Thyroid gland (tissue), 4 donors: Measurements from ENCODE around the gene FOXJ3. TPM values are rescaled to one million over a fixed set of nuclear protein-coding genes. Genes with fewer than 3 reads are reported as not detected.

ENCODE experiments used
- DNase-seq, 2 donors: peaks; one replicate each; pipeline ENCODE4 v3.0.0-alpha.2; 2019
- H3K27ac ChIP-seq, 3 donors: fragments of 200-600 bp; sonication (generic); 1 replicate in 2 of 3; 2 replicates in 1 of 3; pipeline ENCODE4 v1.5.1; 2016 to 2019; ENCODE audit warnings: mild to moderate bottlenecking in 1 of 3, moderate library complexity in 1 of 3
- H3K27me3 ChIP-seq: fragments of 200-600 bp; sonication (generic); one replicate; pipeline ENCODE4 v1.5.1; 2019
- H3K36me3 ChIP-seq, 2 donors: fragments of 200-600 bp; sonication (generic); one replicate each; pipeline ENCODE4 v1.5.1; 2016 to 2019
- H3K4me1 ChIP-seq, 2 donors: fragments of 200-600 bp; sonication (generic); one replicate each; pipeline ENCODE4 v1.5.1; 2017 to 2019
- H3K4me3 ChIP-seq, 3 donors: fragments of 200-600 bp; sonication (generic); replicated peaks in 1 of 3; 1 replicate in 2 of 3; 2 replicates in 1 of 3; pipeline ENCODE4 v1.5.1; 2016; ENCODE audit warnings: mild to moderate bottlenecking in 1 of 3
- H3K9me3 ChIP-seq: fragments of 200-600 bp; sonication (generic); one replicate; pipeline ENCODE4 v1.5.1; 2017
- CTCF ChIP-seq, 6 experiments: fragments of 200-600 bp in 3 of 6; fragments of 450-650 bp in 3 of 6; sonication (generic) in 3 of 6; IDR thresholded peaks; one replicate each; pipeline ENCODE4 v1.5.1; 2016 to 2019; ENCODE audit warnings: antibody characterized with exemption in 6 of 6, mild to moderate bottlenecking in 2 of 6, inconsistent platforms in 1 of 6, moderate library complexity in 1 of 6
- POLR2A ChIP-seq, 2 donors: fragments of 450-650 bp; IDR thresholded peaks; one replicate each; pipeline ENCODE4 v1.6.1; 2017; ENCODE audit warnings: antibody characterized with exemption in 2 of 2, mild to moderate bottlenecking in 2 of 2, moderate library complexity in 1 of 2
- WGBS, 2 donors: methylation state at CpG; one replicate each; pipeline ENCODE4 v1.1.5; 2017; 5-methylcytosine and 5-hydroxymethylcytosine counted together
- intact Hi-C: fragments of 100-400 bp; cut with DNase I; formaldehyde crosslinking; loops from one replicate; pipeline ENCODE4 v1.15.1; 2023
- total RNA-seq, 4 donors: library from RNA; depleted of rRNA; stranded (reverse); fragments of >200 nt; gene quantifications; one replicate each; pipeline ENCODE4 v1.2.3, GENCODE V29; 2016

FOXJ3 gene
- total RNA-seq, 4 donors from 2014 or later: 55.4 to 87.5 (median 81.0) TPM

- DNase-seq: no peak
- H3K27me3 ChIP-seq: no peaks in the 10 kb centered on the region
- 94 to 100% methylated on average over 3 of the region's 3 CpGs for WGBS, 2 donors
- no peak overlapping the region for H3K4me3 ChIP-seq
- intact Hi-C loops: loop anchor here (10.0 kb wide), 1 partner anchor 584 kb away; no protein-coding TSS in a partner anchor
- H3K4me1 ChIP-seq: peaks cover 26 to 55% of the 10 kb centered on the region in 2 donors
- no peaks in the 10 kb centered on the region for H3K9me3 ChIP-seq
- H3K36me3 ChIP-seq: no peaks in the 10 kb centered on the region
- TF ChIP-seq CTCF (IDR thresholded peaks at IDR 0.05): no peak
- TF ChIP-seq POLR2A (IDR thresholded peaks at IDR 0.05): no peak
- H3K27ac ChIP-seq: no peak overlapping the region
These were observed 166.3 kb downstream of the FOXJ3 start for GRCh38 chr1:42168763-42169162.

- H3K4me1 ChIP-seq: peaks cover 23 to 50% of the 10 kb centered on the region in 2 donors
- H3K36me3 ChIP-seq: no peaks in the 10 kb centered on the region
- WGBS, 2 donors: 73 to 86% methylated on average over 1 of the region's 1 CpG
- TF ChIP-seq POLR2A (IDR thresholded peaks at IDR 0.05) (no peak), CTCF (IDR thresholded peaks at IDR 0.05) (no peak)
- H3K27me3 ChIP-seq: no peaks in the 10 kb centered on the region
- no peak overlapping the region for H3K4me3 ChIP-seq
- no peaks in the 10 kb centered on the region for H3K9me3 ChIP-seq
- DNase-seq: no peak
- H3K27ac ChIP-seq: no peak overlapping the region
- intact Hi-C loops: loop anchor here (10.0 kb wide), 1 partner anchor 584 kb away; no protein-coding TSS in a partner anchor
These were observed 166.7 kb downstream of the FOXJ3 start for GRCh38 chr1:42168391-42168670.

- H3K27me3 ChIP-seq: no peaks in the 10 kb centered on the region
- H3K36me3 ChIP-seq: no peaks in the 10 kb centered on the region
- 86 to 88% methylated on average over 21 of the region's 21 CpGs for WGBS, 2 donors
- no peak overlapping the region for H3K27ac ChIP-seq
- no peaks in the 10 kb centered on the region for H3K9me3 ChIP-seq
- intact Hi-C loops: loop anchor here (10.0 kb wide), 1 partner anchor 583 kb away; no protein-coding TSS in a partner anchor
- no peak for TF ChIP-seq POLR2A (IDR thresholded peaks at IDR 0.05)
- TF ChIP-seq CTCF (IDR thresholded peaks at IDR 0.05): no peak
- DNase-seq: no peak
- H3K4me3 ChIP-seq: no peak overlapping the region
- peaks cover 18 to 45% of the 10 kb centered on the region in 2 donors for H3K4me1 ChIP-seq
These were observed 167.2 kb downstream of the FOXJ3 start for GRCh38 chr1:42167611-42168390.

- Histone ChIP-seq H3K27ac (peak overlapping the region in 1 of 3 donors; percentile 65), H3K4me1 (peaks cover 12 to 36% of the 10 kb centered on the region in 2 donors), H3K9me3 (no peaks in the 10 kb centered on the region), H3K27me3 (no peaks in the 10 kb centered on the region), H3K36me3 (no peaks in the 10 kb centered on the region), H3K4me3 (no peak overlapping the region)
- TF ChIP-seq CTCF (IDR thresholded peaks at IDR 0.05) (no peak), POLR2A (IDR thresholded peaks at IDR 0.05) (no peak)
- 9 to 25% methylated on average over 11 to 12 of the region's 12 CpGs for WGBS, 2 donors
- peak; percentile 96 to 98 for DNase-seq
- intact Hi-C loops: loop anchor here (10.0 kb wide), 1 partner anchor 581 kb away; no protein-coding TSS in a partner anchor
These were observed 169.4 kb downstream of the FOXJ3 start for GRCh38 chr1:42165511-42166210.
